T-helper 1 cell (primary cell): ENCODE results near the gene CCDC157.
"Not testable (repeated sequence)": the region's sequence is repeated elsewhere in the genome, so short reads cannot be mapped to it uniquely, and the experiment has no call there.

Experiments used
- DNase-seq, 5 donors: peaks; one replicate each; pipeline ENCODE4 v3.0.0-alpha.2; 2012 to 2020

Gene CCDC157

DNA sequence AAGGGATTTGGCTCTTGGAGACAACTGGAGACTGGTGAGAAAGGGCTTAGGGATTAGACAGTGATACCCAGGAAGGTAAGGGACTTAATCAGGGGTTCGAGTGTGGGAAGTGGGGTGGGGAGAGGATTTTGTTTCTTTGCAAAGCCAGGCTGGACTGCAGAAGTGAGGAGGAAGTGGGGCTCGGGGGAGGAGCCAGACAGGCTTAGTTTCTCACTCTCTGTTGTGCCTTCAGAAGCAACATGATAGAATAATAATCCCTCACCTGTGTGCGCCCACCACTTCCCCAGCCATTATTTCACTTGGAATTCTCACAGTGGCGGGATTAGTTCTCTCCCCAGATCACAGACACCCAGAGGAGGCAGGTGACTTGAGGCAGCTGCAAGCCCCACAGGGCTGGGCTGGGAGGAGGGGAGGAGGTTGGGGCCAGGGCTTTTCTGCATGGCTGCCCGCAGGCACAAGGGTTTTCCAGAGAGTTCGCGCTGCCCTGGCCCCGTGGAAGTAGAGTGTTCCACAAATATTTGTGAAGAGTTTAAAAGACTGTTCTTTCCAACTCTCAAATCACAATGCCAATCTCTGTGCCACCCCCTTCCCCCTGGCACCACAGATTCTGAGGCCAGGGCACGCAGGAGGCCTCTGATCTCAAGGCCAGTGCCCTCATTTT lies 36.0 kb downstream of the CCDC157 start:
- no peak for DNase-seq

DNA sequence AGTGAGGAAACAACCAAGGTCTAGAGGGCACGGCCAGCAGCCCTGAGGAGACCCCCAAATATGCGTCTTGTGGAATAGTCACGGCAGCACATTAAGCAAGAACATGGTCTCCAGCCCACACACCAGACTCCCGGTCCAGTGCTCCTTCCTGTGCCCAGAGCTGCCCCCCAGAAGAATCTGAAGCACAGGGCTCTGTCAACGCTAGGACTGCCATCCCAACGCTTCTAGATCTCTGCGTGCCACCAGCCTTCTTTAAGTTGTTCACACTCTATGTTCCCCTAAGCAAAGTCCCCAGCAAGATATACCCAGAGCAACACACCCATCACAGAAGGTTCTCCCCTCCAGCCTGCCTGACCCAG lies 36.5 kb downstream of the CCDC157 start:
- DNase-seq: no peak

DNA sequence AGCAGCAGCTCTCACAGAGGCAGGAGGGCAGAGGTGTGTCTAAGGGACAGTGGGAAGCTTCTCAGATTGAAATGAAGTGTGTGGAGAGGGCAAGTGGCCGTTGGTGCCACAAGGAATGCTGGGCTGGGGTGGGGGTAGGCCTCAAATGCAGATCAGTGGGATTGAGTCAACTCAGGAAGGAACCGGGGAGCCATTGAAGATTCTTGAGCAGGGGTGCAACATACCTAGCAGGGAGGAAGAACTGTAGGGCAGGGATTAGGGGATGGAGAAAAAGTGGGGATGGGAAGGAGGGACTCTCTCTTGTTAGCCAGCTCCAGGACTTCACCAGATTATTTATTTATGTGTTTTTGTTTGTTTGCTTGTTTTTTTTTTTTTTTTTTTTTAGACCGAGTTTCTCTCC lies 37.1 kb downstream of the CCDC157 start:
- DNase-seq: no peak

DNA sequence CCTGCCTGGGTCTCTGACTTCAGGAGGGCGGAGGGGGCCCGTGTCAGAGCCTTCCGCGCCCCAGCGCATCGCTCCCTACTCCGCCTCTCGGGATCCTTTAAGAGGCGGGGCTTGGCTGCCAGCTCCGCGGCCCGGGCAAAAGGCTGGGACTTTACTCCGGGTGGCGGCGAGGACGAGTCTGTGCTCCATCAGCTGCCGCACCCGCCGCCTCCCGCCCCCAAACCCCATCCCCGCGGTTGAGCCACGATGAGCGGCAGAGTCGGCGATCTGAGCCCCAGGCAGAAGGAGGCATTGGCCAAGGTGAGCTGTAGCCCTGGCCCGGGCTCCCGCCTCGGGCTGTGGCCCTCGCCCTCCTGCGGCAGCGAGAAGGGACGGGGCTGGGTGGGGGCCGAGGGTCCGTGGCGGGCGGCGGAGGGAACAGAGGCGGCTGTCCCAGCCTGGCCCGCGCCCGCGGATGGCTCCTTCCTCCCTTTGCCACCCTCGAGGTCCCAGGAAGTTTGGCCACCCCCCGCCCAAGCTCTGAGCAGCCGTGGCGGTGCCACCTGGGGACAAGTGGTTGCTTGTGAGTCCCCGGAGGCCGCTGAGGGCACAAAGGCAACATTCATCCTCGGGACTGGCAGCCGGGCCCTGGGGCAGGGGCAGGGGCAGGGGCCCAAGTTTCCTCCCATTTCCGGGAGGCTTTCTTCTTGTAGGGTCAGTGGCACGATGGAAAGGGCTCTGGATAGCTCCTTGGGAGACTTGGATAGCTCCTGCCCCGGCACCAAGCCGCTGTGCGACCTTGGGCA lies 40.3 kb downstream of the CCDC157 start, which contains the start of gene SEC14L2:
SEC14L2 (plus strand) TSS at position 148 of the 785 bp plus-strand sequence; CDS start at position 247, 99 bp downstream.
- DNase-seq: peak; percentile 24 to 51 (median 50)

DNA sequence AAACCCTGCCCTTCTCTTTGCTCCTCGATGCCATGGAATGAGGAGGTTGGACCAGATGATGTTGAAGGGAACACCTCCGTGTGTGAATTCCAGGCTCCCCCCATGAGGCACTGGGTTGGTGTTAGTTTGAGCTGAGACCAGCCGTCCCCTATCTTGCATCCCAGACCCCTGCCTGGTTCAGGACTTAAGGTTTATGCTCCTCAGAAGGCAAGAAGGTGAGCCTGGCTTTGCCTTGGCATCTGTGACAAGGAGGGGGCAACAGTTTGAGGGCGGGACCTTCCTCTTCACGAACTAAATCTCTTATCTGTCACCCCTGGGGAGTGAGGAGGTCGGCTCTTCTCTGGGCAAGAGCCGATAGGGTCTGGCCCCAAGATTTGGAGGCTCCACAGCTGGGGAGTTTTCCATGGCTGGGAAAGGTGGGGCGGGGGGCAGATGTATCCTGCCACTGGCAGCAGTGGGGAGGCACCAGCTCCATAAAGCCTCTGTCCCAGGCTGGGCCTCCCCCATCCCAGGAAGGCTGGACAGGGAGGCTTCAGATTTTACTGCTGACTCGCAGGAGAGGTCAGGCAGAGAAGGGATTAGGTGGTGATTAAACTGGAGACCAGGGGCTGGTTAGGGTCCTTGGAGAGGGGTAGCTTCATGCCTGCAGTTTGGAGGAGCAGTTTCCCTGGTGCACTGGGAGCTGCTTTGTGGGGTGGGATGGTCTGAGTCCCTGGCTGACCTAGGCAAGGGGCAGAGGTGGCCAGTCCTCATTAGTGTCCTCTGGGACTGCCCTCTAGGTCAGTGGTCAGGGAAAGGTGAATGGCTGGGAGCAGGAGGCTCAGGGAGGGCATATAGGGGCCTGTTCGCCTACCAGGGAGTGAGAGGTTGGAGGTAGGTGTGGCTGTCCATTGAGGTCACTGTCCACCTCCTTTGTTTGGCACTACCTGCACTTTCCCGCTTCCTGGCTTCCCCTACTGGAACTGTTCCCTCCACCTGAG lies 41.1 kb downstream of the CCDC157 start:
- no peak for DNase-seq

DNA sequence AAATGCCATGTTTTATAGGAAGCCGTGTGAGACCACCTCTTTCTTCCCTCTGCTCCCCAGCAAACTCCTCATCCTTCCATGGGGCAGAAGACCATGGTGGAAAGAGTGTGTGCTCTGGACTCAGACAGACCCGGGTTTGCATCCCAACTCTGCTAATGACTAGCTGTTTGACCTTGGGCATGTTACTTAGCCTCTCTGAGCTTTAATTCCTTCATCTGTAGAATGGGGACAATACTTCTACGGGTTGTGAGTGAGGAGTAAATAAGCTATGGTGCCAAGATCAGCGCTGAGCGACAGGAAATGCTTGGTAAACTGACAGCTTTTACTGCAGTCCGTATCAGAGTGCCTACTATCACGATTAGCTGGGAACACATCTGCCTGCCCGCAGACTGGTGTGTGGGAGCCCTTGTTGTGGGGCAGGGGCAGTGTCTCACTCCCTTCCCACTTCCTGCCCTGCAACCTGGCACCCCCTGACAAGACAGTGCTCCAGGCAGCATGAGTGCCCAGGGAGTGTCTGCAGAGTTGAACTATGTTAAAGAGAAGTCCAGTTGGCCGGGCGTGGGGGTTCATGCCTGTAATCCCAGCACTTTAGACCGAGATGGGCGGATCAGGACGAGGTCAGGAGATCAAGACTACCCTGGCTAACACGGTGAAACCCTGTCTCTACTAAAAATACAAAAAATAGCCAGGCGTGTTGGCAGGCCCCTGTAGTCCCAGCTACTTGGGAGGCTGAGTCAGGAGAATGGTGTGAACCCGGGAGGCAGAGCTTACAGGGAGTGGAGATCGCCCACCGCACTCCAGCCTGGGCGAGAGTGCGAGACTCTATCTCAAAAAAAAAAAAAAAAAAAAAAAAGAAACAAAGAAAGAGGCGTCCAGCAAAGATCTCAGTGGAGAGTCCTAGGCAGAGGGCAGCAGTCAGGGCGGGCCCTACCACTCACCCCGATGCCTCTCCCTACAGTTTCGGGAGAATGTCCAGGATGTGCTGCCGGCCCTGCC lies 42.2 kb downstream of the CCDC157 start:
- DNase-seq: no peak

DNA sequence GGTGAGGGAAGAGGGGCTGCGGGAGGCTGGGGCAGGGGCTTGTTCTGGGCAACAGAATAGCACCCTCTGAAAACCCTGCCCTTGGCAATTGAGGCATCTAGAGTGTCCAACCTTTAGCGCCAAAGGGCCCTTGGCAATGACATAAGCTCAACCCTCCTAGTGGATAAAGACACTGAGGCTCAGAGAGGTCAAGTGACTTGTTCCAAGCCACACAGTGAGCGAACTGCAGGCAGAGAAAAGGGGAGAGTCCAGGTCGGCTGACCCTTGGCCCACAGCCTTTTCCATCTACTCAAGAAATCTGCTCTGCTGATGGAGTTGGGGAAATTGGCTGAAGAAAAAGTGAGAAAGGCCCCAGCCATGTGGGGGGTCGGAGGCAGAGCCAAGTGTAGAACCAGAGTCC lies 42.9 kb downstream of the CCDC157 start:
- DNase-seq: no peak

DNA sequence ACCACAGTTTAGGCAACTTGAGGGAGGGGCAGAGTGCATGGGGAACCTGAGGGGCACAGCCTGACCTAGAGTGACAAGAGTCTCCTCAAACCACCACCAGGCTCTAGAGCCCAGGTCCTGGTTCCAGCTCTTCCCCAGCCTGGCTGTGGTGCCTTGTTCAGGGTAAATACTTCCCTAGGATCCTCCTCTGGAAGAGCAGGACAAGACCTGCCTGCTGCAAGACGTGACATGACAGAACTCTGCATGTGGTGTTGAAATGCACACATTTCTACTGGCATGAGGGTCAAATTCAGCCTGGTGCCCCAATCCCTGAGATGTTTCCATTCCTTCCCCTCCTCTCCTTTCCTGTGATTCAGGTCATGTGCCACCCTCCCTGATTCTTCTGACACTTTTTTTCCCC lies 43.4 kb downstream of the CCDC157 start:
- DNase-seq: no peak

DNA sequence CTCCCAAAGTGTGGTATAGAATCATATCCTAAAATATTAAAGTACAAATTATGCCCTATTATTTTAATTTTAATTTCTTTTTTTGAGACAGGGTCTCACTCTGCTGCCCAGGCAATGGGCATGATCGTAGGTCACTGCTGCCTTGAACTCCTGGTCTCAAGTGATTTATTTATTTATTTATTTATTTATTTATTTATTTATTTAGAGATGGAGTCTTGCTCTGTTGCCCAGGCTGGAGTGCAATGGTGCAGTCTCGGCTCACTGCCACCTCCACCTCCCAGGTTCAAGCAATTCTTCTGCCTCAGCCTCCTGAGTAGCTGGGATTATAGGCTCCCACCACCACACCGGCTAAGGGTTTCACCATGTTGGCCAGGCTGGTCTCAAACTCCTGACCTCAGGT lies 44.2 kb downstream of the CCDC157 start:
- not testable (repeated sequence) for DNase-seq

DNA sequence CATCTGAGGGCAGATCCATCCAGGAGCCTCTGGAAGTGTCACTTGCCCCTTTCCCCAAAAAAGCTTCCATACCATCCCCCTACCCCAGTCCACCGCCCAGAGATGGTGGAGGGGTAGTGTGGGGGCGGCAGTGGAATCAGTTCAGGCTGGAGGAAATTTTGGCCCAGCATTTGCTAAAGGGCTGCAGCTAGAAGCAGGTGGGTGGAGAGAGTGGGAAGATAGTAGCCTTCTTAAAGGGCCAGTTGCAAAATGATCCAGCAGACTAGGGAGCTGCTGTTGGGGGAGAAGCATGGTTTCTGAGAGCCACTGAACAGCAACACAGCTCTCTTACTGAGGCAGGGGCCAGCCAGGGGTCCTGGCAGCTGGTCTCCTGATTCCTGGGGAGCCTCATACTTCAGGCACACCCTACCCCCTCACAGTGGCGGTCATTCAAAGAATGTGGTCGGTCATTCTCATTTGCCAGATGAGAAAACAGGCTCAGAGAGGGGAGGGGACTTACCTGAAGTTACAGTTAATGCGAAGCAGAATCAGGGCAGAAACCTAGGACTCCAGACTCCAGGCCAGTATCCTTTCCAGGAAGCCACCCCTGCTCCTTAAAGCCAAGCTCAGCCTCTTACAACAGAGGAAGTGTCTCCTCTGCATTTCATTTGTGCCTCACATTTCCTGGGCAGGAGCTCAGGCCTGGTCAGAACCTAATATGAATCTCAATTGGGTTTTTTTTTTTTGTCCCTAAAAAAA lies 45.4 kb downstream of the CCDC157 start:
- no peak for DNase-seq

DNA sequence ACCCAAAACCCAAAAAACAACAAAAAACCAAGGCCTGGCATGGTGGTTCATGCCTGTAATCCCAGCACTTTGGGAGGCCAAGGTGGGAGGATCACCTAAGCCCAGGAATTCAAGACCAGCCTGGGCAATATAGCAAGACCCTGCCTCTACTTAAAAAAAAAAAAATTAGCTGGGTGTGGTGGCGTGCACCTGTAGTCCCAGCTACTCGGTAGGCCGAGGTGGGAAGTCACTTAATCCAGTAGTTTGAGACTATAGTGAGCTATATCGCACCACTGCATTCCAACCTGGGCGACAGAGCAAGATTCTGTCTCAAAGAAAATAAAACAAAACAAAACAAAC lies 45.9 kb downstream of the CCDC157 start:
- not testable (repeated sequence) for DNase-seq

DNA sequence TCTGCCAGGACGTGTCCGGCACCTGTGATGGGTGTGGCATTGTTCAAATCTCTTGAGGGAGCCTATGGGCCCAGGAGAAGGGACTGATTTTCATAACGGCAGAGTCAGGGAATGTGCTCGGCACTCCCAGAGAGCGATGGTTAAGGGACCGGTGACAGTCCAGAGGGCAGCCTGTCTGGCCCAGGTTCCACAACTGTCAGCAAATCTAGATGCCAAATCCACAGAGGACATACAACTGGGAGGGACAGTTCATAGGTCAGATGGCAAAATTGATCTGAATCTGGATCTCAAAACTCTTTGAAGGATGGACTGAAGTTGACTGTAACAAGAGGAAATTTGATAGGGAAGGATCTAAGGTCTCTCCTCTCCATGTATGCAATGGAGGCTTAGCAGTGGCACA lies 47.5 kb downstream of the CCDC157 start:
- DNase-seq: no peak

DNA sequence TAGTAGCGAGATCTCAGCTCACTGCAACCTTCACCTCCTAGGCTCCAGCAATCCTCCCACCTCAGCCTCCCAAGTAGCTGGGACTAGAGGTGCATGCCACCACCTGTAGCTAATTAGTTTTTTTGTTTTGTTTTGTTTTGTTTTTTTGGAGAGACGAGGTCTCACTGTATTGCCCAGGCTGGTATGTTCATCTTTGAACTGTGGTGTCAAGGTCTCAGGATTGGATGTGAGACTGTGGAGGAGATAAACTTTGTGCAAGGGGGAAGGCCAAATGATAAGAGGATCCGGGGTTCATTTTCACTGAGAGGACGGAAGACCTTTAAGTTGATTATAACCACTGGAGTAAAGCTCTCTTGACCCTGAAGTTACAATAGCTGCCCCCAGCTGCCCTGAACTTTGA lies 48.9 kb downstream of the CCDC157 start:
- no peak for DNase-seq

DNA sequence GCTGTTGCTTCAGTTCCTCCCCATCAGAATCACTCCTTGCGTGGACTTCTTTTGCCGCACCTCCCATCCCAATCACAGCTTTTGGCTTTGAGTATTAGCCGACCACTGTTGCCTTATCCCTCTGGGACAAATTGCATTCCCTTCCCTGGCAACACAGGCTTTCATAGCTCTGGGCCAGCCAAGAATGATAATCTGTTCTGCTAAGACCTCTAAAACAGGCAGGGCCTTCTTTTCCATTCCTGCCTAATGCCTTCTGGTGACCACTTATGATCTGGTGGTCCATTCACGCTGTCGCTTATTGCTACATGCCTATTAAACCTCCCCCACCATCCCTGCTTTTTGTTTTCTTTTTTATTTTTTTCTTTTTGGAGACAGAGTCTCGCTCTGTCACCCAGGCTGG lies 49.6 kb downstream of the CCDC157 start:
- DNase-seq: no peak

DNA sequence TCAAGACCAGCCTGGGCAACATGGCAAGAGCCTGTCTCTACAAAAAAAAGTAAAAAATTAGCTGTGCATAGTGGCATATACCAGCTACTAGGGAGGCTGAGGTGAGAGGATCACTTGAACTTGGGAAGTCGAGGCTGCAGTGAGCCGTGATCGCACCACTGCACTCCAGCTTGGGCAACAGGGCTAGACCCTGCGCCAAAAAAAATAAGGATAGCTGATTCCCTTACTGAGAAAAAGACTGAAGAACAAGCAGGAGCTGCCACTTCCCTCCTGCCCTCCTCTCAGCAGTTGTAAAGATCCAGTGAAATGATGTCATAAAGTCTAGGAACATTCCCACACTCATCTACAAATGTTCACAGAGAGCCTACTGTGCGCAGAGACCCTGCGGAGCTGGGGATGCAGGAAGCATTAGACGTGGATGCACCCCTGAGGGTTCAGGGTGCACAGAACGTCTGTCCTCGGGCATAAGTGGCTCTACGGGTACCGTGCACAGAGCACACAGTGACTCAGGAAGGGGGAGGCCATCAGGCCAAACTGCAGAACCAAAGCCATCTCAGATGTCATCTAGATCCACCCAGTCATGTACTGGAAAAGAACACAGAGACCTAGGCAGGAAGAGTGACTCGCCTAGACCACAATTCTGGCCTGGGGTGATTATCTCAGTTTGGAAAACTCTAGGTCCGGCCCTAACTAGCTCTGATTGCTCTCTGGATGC lies 51.7 kb downstream of the CCDC157 start:
- no peak for DNase-seq

DNA sequence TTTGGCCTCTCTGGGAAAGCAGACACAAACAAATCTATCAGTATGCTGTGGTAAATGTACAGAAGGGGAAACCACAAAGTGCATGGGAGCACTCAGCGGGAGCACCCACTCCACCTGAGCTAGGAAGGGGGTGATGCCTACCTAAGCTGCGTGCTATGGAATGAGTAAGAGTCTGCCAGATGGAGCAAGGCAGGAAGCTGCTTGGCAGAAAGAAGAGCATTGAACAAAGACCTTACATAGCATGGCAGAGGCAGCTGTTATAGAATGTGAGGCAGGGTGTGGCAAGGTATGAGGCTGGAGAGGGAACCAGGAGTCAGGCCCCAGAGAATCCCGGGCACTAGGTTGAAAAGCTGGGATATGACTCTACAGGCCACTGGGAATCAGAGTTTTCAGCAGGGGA lies 55.0 kb downstream of the CCDC157 start:
- no peak for DNase-seq

DNA sequence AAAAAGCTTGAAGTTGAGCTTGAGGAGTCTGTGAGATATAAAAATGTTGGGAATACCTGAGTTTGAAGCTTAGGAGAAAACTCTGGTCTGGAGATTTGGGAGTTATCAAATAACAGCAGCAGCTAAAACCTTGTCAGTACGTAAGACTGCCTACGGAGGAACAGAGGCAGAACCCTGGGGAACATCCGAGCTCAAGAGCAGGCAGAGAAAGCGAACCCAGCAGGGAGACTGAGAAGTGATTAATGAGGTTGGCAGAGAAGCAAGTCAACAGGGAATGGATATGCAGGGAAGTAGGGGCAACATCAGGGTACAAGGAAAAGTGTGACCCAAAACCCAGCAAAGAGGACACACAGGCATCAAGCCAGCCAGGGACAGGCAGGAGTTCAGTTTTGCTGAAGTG lies 56.2 kb downstream of the CCDC157 start:
- no peak for DNase-seq

DNA sequence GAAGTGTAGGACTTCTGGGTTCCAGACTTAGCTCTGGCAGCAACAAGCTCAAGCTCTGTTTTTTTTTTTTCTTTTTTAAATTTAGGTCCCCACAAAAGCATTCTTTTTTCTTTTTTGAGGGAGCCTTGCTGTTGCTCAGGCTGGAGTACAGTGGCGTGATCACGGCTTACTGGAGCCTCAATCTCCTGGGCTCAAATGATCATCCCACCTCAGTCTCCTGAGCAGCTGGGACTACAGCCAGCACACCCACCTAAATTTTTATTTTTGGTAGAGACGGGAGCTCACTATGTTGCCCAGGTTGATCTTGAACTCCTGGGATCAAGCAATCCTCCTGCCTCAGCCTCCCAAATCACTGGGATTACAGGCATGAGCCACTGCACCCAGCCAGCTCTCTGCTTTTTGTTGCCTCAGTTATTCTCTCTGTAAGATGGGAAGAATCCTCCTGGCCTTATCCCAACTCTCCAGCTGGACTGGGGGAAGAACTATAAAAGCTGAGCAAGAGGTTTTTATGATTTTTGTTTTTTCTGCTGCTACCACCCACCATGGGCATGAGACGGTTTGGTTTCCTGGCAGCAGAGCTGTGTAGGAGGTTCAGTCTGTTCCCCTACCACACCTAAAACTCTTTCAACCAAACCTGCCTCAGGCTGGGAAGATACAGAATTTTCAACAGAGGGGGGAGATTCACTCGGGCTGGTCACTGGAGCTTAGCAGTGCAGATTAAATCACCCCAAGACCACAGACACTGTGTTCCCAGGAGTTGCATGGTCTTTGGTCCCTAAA lies 57.1 kb downstream of the CCDC157 start:
- no peak for DNase-seq

DNA sequence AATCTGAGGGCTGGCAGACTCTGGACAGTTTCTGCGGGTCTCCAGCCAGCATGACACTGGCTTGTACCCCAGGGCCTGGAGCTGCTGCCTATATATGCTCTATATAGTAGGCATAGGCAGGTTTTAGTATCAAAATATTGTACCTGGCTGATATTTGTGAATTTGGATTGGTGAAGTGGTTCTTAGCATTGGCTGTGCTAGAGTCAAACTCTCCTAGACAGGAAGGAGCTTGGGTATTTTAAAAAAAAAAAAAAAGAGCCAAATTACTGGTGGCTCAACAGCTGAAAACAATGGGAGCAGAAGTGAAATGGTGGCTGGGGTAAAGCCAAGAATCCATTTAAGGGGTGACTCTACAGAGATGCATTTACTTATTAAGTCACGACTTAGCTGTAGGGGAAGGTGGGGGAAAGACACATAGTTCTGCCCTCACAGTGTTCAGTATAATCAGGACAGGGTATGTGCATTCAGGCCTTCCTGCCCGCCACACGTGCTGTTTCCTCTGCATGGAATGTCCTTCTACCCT lies 57.8 kb downstream of the CCDC157 start:
- no peak for DNase-seq

DNA sequence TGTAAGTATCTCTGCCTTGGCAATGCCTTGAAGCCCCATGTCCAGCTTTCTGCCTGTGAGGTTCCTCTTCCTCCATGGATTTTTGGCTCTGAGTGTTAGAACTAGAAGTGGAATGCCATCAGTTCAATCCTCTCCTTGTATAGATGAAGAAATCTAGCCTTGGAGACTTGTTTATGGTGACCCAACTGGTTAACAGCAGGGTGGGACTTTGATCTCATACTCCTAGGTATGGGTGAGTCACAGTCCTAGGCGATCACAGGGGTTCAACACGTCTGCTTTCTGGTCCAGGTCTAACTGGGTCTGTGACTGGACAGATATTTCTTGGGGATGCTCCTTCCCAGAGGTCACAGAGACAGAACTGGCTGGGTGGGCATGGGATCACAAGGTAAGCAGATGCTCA lies 59.6 kb downstream of the CCDC157 start:
- DNase-seq: no peak
